Endometrial microvascular endothelial cells (primary cell): ENCODE results near the gene HDAC2. TPM values are rescaled to one million over a fixed set of nuclear protein-coding genes. Genes with fewer than 3 reads are reported as not detected.
"Not testable (repeated sequence)": the region's sequence is repeated elsewhere in the genome, so short reads cannot be mapped to it uniquely, and the experiment has no call there.

ENCODE experiments used
- in situ Hi-C: cut with HindIII; loops from 2 replicates; pipeline ENCODE4 v1.10.0; 2017; ENCODE audit warnings: low sequenced_read_pairs, low pct_unique_long_range_greater_than_20kb; ENCODE audit errors: inconsistent ontology term
- total RNA-seq: library from RNA; depleted of rRNA; stranded (reverse); fragments of >200 nt; gene quantifications from one replicate; pipeline ENCODE4 v1.2.3, GENCODE V29; 2015; ENCODE audit errors: inconsistent ontology term

The HDAC2 gene
- total RNA-seq, 1 donor from 2014 or later, result 91.6 TPM

GRCh38 chr6:113925378-113925777 is 45.6 kb downstream of the HDAC2 start:
- in situ Hi-C loops, result no loop called here

GRCh38 chr6:113924312-113924723 is 46.6 kb downstream of the HDAC2 start:
- in situ Hi-C loops, result no loop called here

- in situ Hi-C loops, result no loop called here
These were observed 47.4 kb downstream of the HDAC2 start for GRCh38 chr6:113923526-113923925.

- in situ Hi-C loops, result no loop called here
These were observed 49.5 kb downstream of the HDAC2 start for GRCh38 chr6:113921299-113921904.

GRCh38 chr6:113920663-113921267 is 50.2 kb downstream of the HDAC2 start:
- in situ Hi-C loops, result no loop called here

GRCh38 chr6:113910285-113910684 is 60.7 kb downstream of the HDAC2 start:
- in situ Hi-C loops, result not testable (repeated sequence)

- in situ Hi-C loops, result no loop called here
These were observed 61.6 kb downstream of the HDAC2 start for GRCh38 chr6:113909224-113909856.

GRCh38 chr6:113908801-113909200 is 62.1 kb downstream of the HDAC2 start:
- in situ Hi-C loops, result no loop called here

GRCh38 chr6:113907102-113907815 is 63.7 kb downstream of the HDAC2 start:
- in situ Hi-C loops, result no loop called here

- in situ Hi-C loops, result no loop called here
These were observed 67.2 kb downstream of the HDAC2 start for GRCh38 chr6:113903666-113904330.

GRCh38 chr6:113901482-113901881 is 69.5 kb downstream of the HDAC2 start:
- in situ Hi-C loops, result no loop called here

GRCh38 chr6:113894712-113895674 is 76.0 kb downstream of the HDAC2 start:
- in situ Hi-C loops, result loop anchor here (25.0 kb wide), 1 partner anchor 1108 kb away; no protein-coding TSS in a partner anchor

GRCh38 chr6:113893866-113894265 is 77.1 kb downstream of the HDAC2 start:
- in situ Hi-C loops, result loop anchor here (25.0 kb wide), 1 partner anchor 1107 kb away; no protein-coding TSS in a partner anchor

- in situ Hi-C loops, result loop anchor here (25.0 kb wide), 1 partner anchor 1106 kb away; no protein-coding TSS in a partner anchor
These were observed 77.5 kb downstream of the HDAC2 start for GRCh38 chr6:113893451-113893850.

- in situ Hi-C loops, result loop anchor here (25.0 kb wide), 1 partner anchor 1102 kb away; no protein-coding TSS in a partner anchor
These were observed 81.9 kb downstream of the HDAC2 start for GRCh38 chr6:113888956-113889630.

GRCh38 chr6:113888493-113888892 is 82.5 kb downstream of the HDAC2 start:
- in situ Hi-C loops, result loop anchor here (25.0 kb wide), 1 partner anchor 1101 kb away; no protein-coding TSS in a partner anchor

GRCh38 chr6:113886512-113886911 is 84.4 kb downstream of the HDAC2 start:
- in situ Hi-C loops, result loop anchor here (25.0 kb wide), 1 partner anchor 1099 kb away; no protein-coding TSS in a partner anchor
